H1 (cell line): ENCODE results near the gene BAX. TPM values are rescaled to one million over a fixed set of nuclear protein-coding genes. Genes with fewer than 3 reads are reported as not detected.

Experiments used
- CTCF ChIA-PET: fragments of 300-600 bp; sonication (Branson Sonifier 250); formaldehyde crosslinking; loops from one replicate; lab custom pipeline; 2021; ENCODE audit not compliant: partially characterized antibody; lab: Charles Lee
- POLR2A ChIA-PET: fragments of 300-600 bp; sonication (Branson Sonifier 250); formaldehyde crosslinking; loops from one replicate; lab custom pipeline; 2021; ENCODE audit warnings: inconsistent platforms; ENCODE audit not compliant: partially characterized antibody; lab: Charles Lee
- DNase-seq, 2 experiments: peaks; one replicate each; pipeline versions ENCODE4 v3.0.0 to v3.0.0-alpha.2; 2010 to 2022; ENCODE audit warnings: low spot score in 2 of 2, low read depth in 1 of 2, mixed read lengths in 1 of 2
- FAIRE-seq: peaks from 2 replicates; lab custom pipeline; 2011; peaks lifted over from hg19 to GRCh38; lab: Jason Lieb, UNC
- H2AFZ ChIP-seq: 2 replicates; pipeline ENCODE4 v1.8.1; 2012; ENCODE audit warnings: low read length, inconsistent platforms
- H2AK5ac ChIP-seq: 2 replicates; pipeline ENCODE4 v1.6.1; 2013; ENCODE audit warnings: low read depth, low read length
- H2BK120ac ChIP-seq: replicated peaks from 2 replicates; pipeline ENCODE3; 2013; ENCODE audit warnings: low read depth, low read length, inconsistent platforms
- H2BK12ac ChIP-seq: 2 replicates; pipeline ENCODE4 v1.6.1; 2013; ENCODE audit warnings: low read depth, low read length
- H2BK15ac ChIP-seq: 2 replicates; pipeline ENCODE4 v1.6.1; 2013; ENCODE audit warnings: low read length
- H2BK20ac ChIP-seq: 2 replicates; pipeline ENCODE4 v1.6.1; 2013; ENCODE audit warnings: low read length
- H2BK5ac ChIP-seq: 2 replicates; pipeline ENCODE4 v1.6.1; 2013; ENCODE audit warnings: low read depth, low read length
- H3K14ac ChIP-seq: 2 replicates; pipeline ENCODE4 v1.6.1; 2013; ENCODE audit warnings: inconsistent platforms; ENCODE audit not compliant: insufficient read length
- H3K18ac ChIP-seq: 2 replicates; pipeline ENCODE4 v1.6.1; 2013; ENCODE audit warnings: low read length; ENCODE audit errors: extremely low read depth
- H3K23ac ChIP-seq: 2 replicates; pipeline ENCODE4 v1.6.1; 2013; ENCODE audit warnings: inconsistent platforms; ENCODE audit not compliant: insufficient read length
- H3K23me2 ChIP-seq: 2 replicates; pipeline ENCODE4 v1.6.1; 2013; ENCODE audit warnings: low read depth, low read length
- H3K27ac ChIP-seq: 2 replicates; pipeline ENCODE4 v1.6.1; 2011; ENCODE audit warnings: low read depth, low read length, inconsistent platforms
- H3K27me3 ChIP-seq, 4 experiments: replicated peaks in 1 of 4; 1 replicate in 1 of 4; 2 replicates in 3 of 4; pipeline versions ENCODE4 v1.6.1 to v1.8.1; 2011 to 2013; ENCODE audit warnings: low read length in 3 of 4, mild to moderate bottlenecking in 3 of 4, inconsistent platforms in 2 of 4, mixed read lengths in 2 of 4, moderate library complexity in 1 of 4; ENCODE audit not compliant: control insufficient read depth in 3 of 4, insufficient read depth in 3 of 4; ENCODE audit errors: extremely low read depth in 1 of 4
- H3K36me3 ChIP-seq, 4 experiments: 2 replicates each; pipeline versions ENCODE4 v1.6.1 to v1.8.1; 2011 to 2013; ENCODE audit warnings: mild to moderate bottlenecking in 4 of 4, low read length in 3 of 4, moderate library complexity in 2 of 4, control low read depth in 1 of 4, inconsistent platforms in 1 of 4; ENCODE audit not compliant: insufficient read depth in 4 of 4, control insufficient read depth in 2 of 4
- H3K4ac ChIP-seq: replicated peaks from 2 replicates; pipeline ENCODE3; 2013; ENCODE audit warnings: low read length, low read depth, mixed read lengths, inconsistent platforms; ENCODE audit not compliant: insufficient read length
- H3K4me1 ChIP-seq, 4 experiments: replicated peaks in 1 of 4; 1 replicate in 1 of 4; 2 replicates in 3 of 4; pipeline versions ENCODE4 v1.6.1 to v1.8.1; 2011 to 2013; ENCODE audit warnings: low read length in 3 of 4, inconsistent platforms in 2 of 4, mixed read lengths in 1 of 4; ENCODE audit not compliant: insufficient read depth in 4 of 4, control insufficient read depth in 3 of 4
- H3K4me2 ChIP-seq, 2 experiments: 2 replicates each; pipeline versions ENCODE4 v1.6.1 to v1.8.1; 2011 to 2013; ENCODE audit warnings: low read depth in 2 of 2, low read length in 2 of 2, control low read depth in 1 of 2, inconsistent platforms in 1 of 2, mild to moderate bottlenecking in 1 of 2; ENCODE audit not compliant: insufficient read depth in 1 of 2
- H3K4me3 ChIP-seq, 4 experiments: fragments of 200-600, 300-600 bp in 1 of 4; sonication (generic), shearing (Covaris generic), sonication (Bioruptor Twin) in 1 of 4; 2 replicates each; pipeline versions ENCODE4 v1.5.1 to v1.8.1; 2011 to 2016; ENCODE audit warnings: low read length in 4 of 4, low read depth in 3 of 4, control low read depth in 2 of 4, inconsistent platforms in 2 of 4, mild to moderate bottlenecking in 2 of 4, mixed read lengths in 1 of 4, moderate library complexity in 1 of 4; ENCODE audit not compliant: insufficient read depth in 2 of 4; ENCODE audit errors: extremely low read depth in 1 of 4
- H3K56ac ChIP-seq: replicated peaks from 2 replicates; pipeline ENCODE3; 2013; ENCODE audit warnings: low read depth, mild to moderate bottlenecking, mixed read lengths, low read length, inconsistent platforms; ENCODE audit not compliant: insufficient read length
- H3K79me1 ChIP-seq: 2 replicates; pipeline ENCODE4 v1.6.1; 2013; ENCODE audit warnings: low read depth, low read length, control low read depth
- H3K79me2 ChIP-seq, 2 experiments: 2 replicates each; pipeline versions ENCODE4 v1.6.1 to v1.8.1; 2012 to 2013; ENCODE audit warnings: low read length in 2 of 2, mild to moderate bottlenecking in 2 of 2, inconsistent platforms in 1 of 2; ENCODE audit not compliant: insufficient read depth in 2 of 2, control insufficient read depth in 1 of 2
- H3K9ac ChIP-seq, 4 experiments: replicated peaks in 1 of 4; 1 replicate in 1 of 4; 2 replicates in 3 of 4; pipeline versions ENCODE4 v1.6.1 to v1.8.1; 2011 to 2013; ENCODE audit warnings: low read depth in 3 of 4, low read length in 3 of 4, control low read depth in 2 of 4, mild to moderate bottlenecking in 2 of 4, moderate library complexity in 2 of 4, inconsistent platforms in 1 of 4; ENCODE audit errors: extremely low read depth in 1 of 4
- H3K9me3 ChIP-seq, 2 experiments: 2 replicates each; pipeline versions ENCODE4 v1.6.1 to v1.8.1; 2012 to 2013; ENCODE audit warnings: mild to moderate bottlenecking in 2 of 2, moderate library complexity in 2 of 2, control low read depth in 1 of 2, inconsistent platforms in 1 of 2, low read depth in 1 of 2, low read length in 1 of 2, mixed read lengths in 1 of 2; ENCODE audit not compliant: insufficient read depth in 2 of 2
- H4K20me1 ChIP-seq, 2 experiments: replicated peaks in 1 of 2; 2 replicates each; pipeline versions ENCODE3 to v1.8.1; 2011 to 2013; ENCODE audit warnings: inconsistent platforms in 2 of 2, low read length in 2 of 2, mild to moderate bottlenecking in 1 of 2; ENCODE audit not compliant: insufficient read depth in 2 of 2, control insufficient read depth in 1 of 2
- H4K5ac ChIP-seq: 2 replicates; pipeline ENCODE4 v1.6.1; 2013; ENCODE audit warnings: low read length, low read depth, mixed read lengths, inconsistent platforms; ENCODE audit not compliant: insufficient read length
- H4K8ac ChIP-seq: 2 replicates; pipeline ENCODE4 v1.8.0; 2013; ENCODE audit warnings: mild to moderate bottlenecking, moderate library complexity, low read length, inconsistent platforms; ENCODE audit not compliant: insufficient read depth; ENCODE audit errors: extremely low read depth
- H4K91ac ChIP-seq: replicated peaks from 2 replicates; pipeline ENCODE3; 2013; ENCODE audit warnings: low read length, mixed read lengths, inconsistent platforms; ENCODE audit not compliant: insufficient read length
- KDM5A ChIP-seq: fragments of 200-600 bp; IDR thresholded peaks from 2 replicates; pipeline ENCODE4 v1.7.1; 2012; ENCODE audit warnings: mild to moderate bottlenecking, low read length, inconsistent platforms, mixed read lengths
- RAD21 ChIP-seq, 2 experiments: IDR thresholded peaks in 1 of 2; conservative IDR thresholded peaks in 1 of 2; 2 replicates each; pipeline ENCODE4 v1.6.1; 2011; ENCODE audit warnings: low read depth in 2 of 2, low read length in 2 of 2, improper control_type of control experiment in 1 of 2, inconsistent platforms in 1 of 2, mild to moderate bottlenecking in 1 of 2, moderate library complexity in 1 of 2
- WGBS, 2 experiments: shearing (Covaris generic) in 1 of 2; methylation state at CpG; one replicate each; pipeline versions ENCODE4 v1.1.6 to v1.1.7; 2013 to 2015; ENCODE audit warnings: low lambda C conversion rate in 2 of 2, mixed read lengths in 2 of 2, inconsistent platforms in 1 of 2, low coverage in 1 of 2, missing lambda C conversion rate in 1 of 2; ENCODE audit not compliant: insufficient replicate concordance in 2 of 2, insufficient coverage in 1 of 2, insufficient read length in 1 of 2; ENCODE audit errors: extremely low coverage in 1 of 2, missing lambda C conversion rate in 1 of 2; 5-methylcytosine and 5-hydroxymethylcytosine counted together
- polyA plus RNA-seq, 7 experiments: library from polyadenylated mRNA; depleted of rRNA in 3 of 7; stranded (reverse) in 5 of 7; unstranded in 2 of 7; fragments of >200 nt in 5 of 7; fragments of 200-250 nt in 2 of 7; gene quantifications; 1 replicate in 5 of 7; 2 replicates in 1 of 7; 4 replicates in 1 of 7; pipeline versions ENCODE4 v1.2.1 to v1.2.3, GENCODE V29; 2011 to 2013; ENCODE audit warnings: missing spikeins in 2 of 7, mixed read lengths in 2 of 7
- total RNA-seq: library from RNA; stranded (reverse); fragmentation: NEBNext Ultra II Directional; extraction: Animal tissue kit (Norgen Biotek cat#: 25700); gene quantifications from 2 replicates; pipeline ENCODE4 v1.2.1, GENCODE V29; 2021

The BAX gene
- total and polyA plus RNA-seq, 2 of the 8 experiments (the other 6 are each of a cell fraction or from before 2014, with no cell fraction given) = 257 to 346 TPM

GRCh38 chr19:48928164-48929025 lies 26.3 kb upstream of the BAX start:
- H3K79me2 ChIP-seq = no peaks in the 10 kb centered on the region
- H4K8ac ChIP-seq = no peak overlapping the region
- no peak overlapping the region for H4K91ac ChIP-seq
- no peak for DNase-seq
- 87% methylated on average over 14 of the region's 15 CpGs; no CpG with 5 or more reads in 1 of the 2 experiments for WGBS, 2 experiments
- H3K79me1 ChIP-seq = no peaks in the 10 kb centered on the region
- no peak overlapping the region for H3K9ac ChIP-seq
- H3K4ac ChIP-seq = no peak overlapping the region
- no peak overlapping the region for H2BK5ac ChIP-seq
- H3K27me3 ChIP-seq = peaks cover 0 to 9% (median 8%) of the 10 kb centered on the region in 4 experiments; a peak in 5 of 7 replicates
- POLR2A ChIA-PET = interaction anchor here (0.7 to 6.7 kb wide), 5 partner anchors 12 to 560 kb away, joined by 3 to 29 read pairs (median 4); partner anchors contain the start of gene FTL
- CTCF ChIA-PET = interaction anchor here (0.7 to 2.2 kb wide), 3 partner anchors 42 to 117 kb away, joined by 3 to 6 read pairs (median 3); no protein-coding TSS in a partner anchor
- no peaks in the 10 kb centered on the region; the same call in none of the 2 replicates for H3K23me2 ChIP-seq
- TF ChIP-seq RAD21 (IDR thresholded peaks at IDR 0.05 in 1 of 2, conservative IDR thresholded peaks at IDR 0.05 in 1 of 2; ENCODE audit: low read depth in 2 of 2, low read length in 2 of 2) = 0 out of 4 replicates have a peak, but pooled peaks of 1 of the 2 experiments have one; percentile 5
- no peak for TF ChIP-seq KDM5A
- TF ChIP-seq, all 59 proteins: peak for 1
- Histone ChIP-seq H3K4me2 (no peak overlapping the region), H2AK5ac (no peak overlapping the region), H3K4me3 (no peak overlapping the region), H2BK120ac (no peak overlapping the region), H3K36me3 (no peaks in the 10 kb centered on the region), H3K56ac (no peak overlapping the region), H2BK12ac (no peak overlapping the region), H2BK15ac (no peak overlapping the region), H2BK20ac (no peak overlapping the region), H4K20me1 (no peaks in the 10 kb centered on the region), H3K23ac (no peak overlapping the region), H2AFZ (no peak overlapping the region), H3K14ac (no peak overlapping the region), H3K27ac (no peak overlapping the region), H3K4me1 (peaks cover 0 to 6% (median 5%) of the 10 kb centered on the region in 4 experiments; a peak in 5 of 7 replicates), H3K9me3 (no peaks in the 10 kb centered on the region), H3K18ac (no peak overlapping the region), H4K5ac (no peak overlapping the region)
- FAIRE-seq = no peak
